ENCODE results near the gene NCK2.
A peak's percentile ranks its signal among the peaks of the same experiment; 100 is the strongest.

NCK2 gene

DNA sequence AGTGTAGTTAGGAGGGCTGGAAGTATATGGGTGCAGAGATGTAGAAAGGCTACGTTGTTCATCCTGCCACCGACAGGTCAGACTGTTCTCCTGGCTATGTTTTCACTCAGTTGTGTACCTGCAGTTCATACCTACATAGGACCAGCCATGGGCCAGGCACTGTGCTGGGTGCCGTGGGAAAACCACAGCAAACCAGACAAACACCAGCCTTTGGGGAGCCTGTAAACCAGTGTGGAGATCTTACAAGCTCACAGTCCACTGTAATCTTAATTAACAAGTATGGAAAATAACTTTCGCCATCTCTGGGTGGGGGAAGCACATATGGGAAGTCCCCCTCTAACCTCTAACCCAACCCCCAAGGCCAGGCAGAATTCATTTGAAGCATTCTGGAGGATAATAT lies 12.7 kb downstream of the NCK2 start:
- CTCF ChIA-PET, result interaction anchor here (0.7 kb wide), 1 partner anchor 57 kb away, joined by 3 read pairs; no protein-coding TSS in a partner anchor
- POLR2A ChIA-PET (ENCODE audit: low non-redundant PET), result no interaction called here
- TF ChIP-seq, protein P1, sequence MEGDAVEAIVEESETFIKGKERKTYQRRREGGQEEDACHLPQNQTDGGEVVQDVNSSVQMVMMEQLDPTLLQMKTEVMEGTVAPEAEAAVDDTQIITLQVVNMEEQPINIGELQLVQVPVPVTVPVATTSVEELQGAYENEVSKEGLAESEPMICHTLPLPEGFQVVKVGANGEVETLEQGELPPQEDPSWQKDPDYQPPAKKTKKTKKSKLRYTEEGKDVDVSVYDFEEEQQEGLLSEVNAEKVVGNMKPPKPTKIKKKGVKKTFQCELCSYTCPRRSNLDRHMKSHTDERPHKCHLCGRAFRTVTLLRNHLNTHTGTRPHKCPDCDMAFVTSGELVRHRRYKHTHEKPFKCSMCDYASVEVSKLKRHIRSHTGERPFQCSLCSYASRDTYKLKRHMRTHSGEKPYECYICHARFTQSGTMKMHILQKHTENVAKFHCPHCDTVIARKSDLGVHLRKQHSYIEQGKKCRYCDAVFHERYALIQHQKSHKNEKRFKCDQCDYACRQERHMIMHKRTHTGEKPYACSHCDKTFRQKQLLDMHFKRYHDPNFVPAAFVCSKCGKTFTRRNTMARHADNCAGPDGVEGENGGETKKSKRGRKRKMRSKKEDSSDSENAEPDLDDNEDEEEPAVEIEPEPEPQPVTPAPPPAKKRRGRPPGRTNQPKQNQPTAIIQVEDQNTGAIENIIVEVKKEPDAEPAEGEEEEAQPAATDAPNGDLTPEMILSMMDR (conservative IDR thresholded peaks at IDR 0.05; ENCODE audit: low read depth), result no peak
- DNase-seq (ENCODE audit: low spot score), result no peak
- no peak overlapping the region for H3K27ac ChIP-seq

DNA sequence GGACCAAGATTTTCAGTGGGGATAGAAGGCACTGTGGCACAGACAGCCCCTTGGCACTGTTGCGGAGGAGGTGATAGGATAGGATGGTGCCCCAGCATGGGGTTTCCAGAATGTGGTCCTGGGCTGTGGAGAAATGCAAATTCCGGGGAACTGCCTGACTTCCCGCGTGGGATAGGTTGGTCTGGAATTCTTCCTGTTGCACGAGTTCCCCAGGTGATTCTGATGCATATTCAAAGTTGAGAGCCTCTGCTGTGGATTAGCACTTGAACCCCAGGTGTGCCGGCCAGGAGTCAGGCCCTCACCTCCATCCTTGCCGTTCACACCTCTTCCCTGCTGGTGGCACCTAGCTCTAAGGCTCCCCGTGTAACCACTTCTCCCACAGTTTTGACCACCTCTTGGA lies 15.5 kb downstream of the NCK2 start:
- TF ChIP-seq, protein P1 (conservative IDR thresholded peaks at IDR 0.05; ENCODE audit: low read depth), result no peak
- ChIA-PET CTCF (no interaction called here), POLR2A (ENCODE audit: low non-redundant PET) (no interaction called here)
- no peak for DNase-seq (ENCODE audit: low spot score)
- H3K27ac ChIP-seq, result peak overlapping the region; percentile 5; the same call in 1 of the 2 replicates

DNA sequence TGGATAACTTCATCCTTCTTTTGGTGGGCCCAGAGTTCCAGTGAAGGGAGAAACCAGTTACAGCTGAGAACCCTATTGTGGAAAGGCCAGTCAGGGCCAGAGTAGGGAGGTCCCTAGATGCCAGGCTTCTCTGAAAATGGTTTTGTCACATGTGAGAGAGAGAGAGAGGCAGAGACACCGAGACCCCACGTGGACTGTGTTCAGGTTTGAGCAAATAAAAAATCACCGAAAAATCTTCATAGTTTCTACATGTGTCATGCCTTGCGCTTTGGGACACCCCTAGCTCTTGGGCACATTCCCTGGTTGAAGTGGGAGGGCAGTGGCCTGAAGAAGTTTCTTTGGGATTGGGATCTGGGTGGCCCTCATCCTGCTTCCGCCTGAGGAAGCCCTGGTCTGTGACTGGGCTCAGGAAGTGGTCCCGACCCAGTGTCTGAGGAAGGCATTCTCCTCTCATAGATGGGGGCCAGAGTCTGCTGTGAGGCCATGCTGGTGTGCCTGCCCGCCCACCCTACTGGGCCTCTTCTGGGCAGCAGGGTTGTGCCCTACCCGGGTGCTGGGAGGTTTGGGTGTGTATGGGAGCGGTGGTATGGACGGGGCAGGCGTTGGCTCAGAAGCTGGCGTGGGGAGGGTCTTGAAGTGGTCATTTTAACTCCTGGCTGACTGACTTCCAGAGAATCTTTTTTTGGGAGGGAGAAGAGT lies 16.1 kb downstream of the NCK2 start:
- H3K27ac ChIP-seq, result peak overlapping the region; percentile 48
- POLR2A ChIA-PET (ENCODE audit: low non-redundant PET), result no interaction called here
- CTCF ChIA-PET, result interaction anchor here (0.6 kb wide), 1 partner anchor 78 kb away, joined by 4 read pairs; no protein-coding TSS in a partner anchor
- TF ChIP-seq, protein P1 (conservative IDR thresholded peaks at IDR 0.05; ENCODE audit: low read depth), result no peak
- no peak for DNase-seq (ENCODE audit: low spot score)

DNA sequence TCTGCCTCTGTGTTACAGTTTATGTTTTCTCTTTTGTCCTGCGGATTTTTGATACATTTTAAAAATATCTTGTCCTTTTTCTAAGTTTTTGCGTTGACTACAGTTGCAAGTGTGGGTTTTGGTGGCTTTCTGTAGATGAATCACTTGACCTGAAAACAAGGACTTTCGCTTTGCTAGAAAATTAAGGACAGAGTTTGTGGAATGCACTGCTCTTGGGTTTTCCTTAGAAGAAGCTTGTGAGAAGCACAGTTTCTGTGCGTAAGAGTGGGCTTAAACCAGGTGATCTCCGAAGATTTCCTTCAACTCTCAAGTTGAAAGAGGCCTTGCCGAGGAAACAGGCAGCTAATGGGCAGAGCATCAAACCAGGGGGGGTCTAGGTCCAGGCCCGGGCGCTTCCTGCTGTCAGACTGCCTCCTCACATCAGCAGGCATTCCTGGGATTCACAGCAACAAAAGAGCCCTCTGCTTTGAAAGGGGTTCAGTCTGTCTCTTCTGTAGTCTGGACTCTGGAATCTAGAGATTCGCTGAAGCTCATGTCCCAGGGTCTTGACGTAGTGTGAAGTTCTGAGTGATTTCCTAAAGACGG lies 17.3 kb downstream of the NCK2 start:
- ChIA-PET CTCF (no interaction called here), POLR2A (ENCODE audit: low non-redundant PET) (no interaction called here)
- no peak for DNase-seq (ENCODE audit: low spot score)
- TF ChIP-seq, protein P1 (conservative IDR thresholded peaks at IDR 0.05; ENCODE audit: low read depth), result no peak
- no peak overlapping the region; the same call in 1 of the 2 replicates for H3K27ac ChIP-seq

DNA sequence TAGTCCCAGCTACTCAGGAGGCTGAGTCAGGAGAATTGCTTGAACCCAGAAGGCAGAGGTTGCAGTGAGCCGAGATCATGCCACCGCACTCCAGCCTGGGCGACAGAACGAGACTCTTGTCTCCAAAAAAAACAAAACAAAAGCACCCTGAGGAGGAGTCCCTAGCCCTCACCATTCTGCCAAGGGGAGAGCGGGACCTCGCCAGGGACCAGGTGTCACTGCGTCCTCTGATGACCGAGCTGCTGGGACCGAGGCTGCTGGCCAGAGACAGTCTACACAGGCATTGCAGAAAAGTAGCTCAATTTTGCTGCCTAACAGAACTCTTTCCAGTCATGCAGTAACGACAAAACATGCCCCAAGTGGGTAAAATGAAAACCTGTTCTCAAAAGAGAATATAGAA lies 18.4 kb downstream of the NCK2 start:
- CTCF ChIA-PET, result interaction anchor here (0.7 kb wide), 1 partner anchor 15 kb away, joined by 3 read pairs; no protein-coding TSS in a partner anchor
- POLR2A ChIA-PET (ENCODE audit: low non-redundant PET), result no interaction called here
- TF ChIP-seq, protein P1 (conservative IDR thresholded peaks at IDR 0.05; ENCODE audit: low read depth), result no peak

DNA sequence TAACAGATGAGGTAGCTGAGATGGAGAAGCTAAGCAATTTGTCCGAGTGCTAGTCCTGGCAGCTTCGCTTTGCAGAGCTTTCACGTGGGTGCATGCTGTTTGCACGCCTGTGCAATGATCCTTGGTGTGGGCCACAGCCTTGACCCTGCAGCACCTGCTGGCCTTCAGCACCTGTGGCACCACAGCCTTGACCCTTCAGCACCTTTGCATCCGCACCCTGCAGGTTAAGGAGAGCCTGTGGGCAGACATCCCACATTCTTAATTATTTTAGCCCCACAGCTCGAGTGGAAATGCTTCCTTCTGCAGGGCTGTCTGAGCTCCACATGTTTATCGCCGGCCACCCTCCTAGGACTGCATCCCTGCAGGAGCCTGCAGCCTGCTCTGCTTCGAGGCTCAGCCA lies 19.3 kb downstream of the NCK2 start:
- CTCF ChIA-PET, result interaction anchor here (0.5 kb wide), 1 partner anchor 429 kb away, joined by 4 read pairs; no protein-coding TSS in a partner anchor
- no peak for DNase-seq (ENCODE audit: low spot score)
- H3K27ac ChIP-seq, result 0 out of 2 replicates have a peak overlapping the region, but pooled peaks have one; percentile 17
- POLR2A ChIA-PET (ENCODE audit: low non-redundant PET), result no interaction called here
- TF ChIP-seq, protein P1 (conservative IDR thresholded peaks at IDR 0.05; ENCODE audit: low read depth), result no peak

More for the DNA sequence above, 18.4 kb downstream of the NCK2 start:
- no peak for DNase-seq (ENCODE audit: low spot score)
- H3K27ac ChIP-seq, result peak overlapping the region; percentile 34
